Epithelial cell of proximal tubule (primary cell): Measurements from ENCODE around the gene CCDC85C. TPM values are rescaled to one million over a fixed set of nuclear protein-coding genes. Genes with fewer than 3 reads are reported as not detected.

Source experiments
- DNase-seq: peaks from one replicate; pipeline ENCODE4 v3.0.0-alpha.2; 2011; ENCODE audit warnings: low read depth
- H3K4me3 ChIP-seq: 2 replicates; pipeline ENCODE4 v1.5.1; 2011; ENCODE audit warnings: low read depth, mild to moderate bottlenecking, low read length
- total RNA-seq: library from RNA; depleted of rRNA; stranded (reverse); fragments of >200 nt; gene quantifications from 2 replicates; pipeline ENCODE4 v1.2.3, GENCODE V29; 2015
- TF ChIP-seq, protein P1 (sequence below): conservative IDR thresholded peaks from 2 replicates; pipeline ENCODE4 v1.5.1; 2012; ENCODE audit warnings: low read depth, mild to moderate bottlenecking, low read length

The CCDC85C gene
- total RNA-seq, 1 donor from 2014 or later, result 29.6 TPM

DNA sequence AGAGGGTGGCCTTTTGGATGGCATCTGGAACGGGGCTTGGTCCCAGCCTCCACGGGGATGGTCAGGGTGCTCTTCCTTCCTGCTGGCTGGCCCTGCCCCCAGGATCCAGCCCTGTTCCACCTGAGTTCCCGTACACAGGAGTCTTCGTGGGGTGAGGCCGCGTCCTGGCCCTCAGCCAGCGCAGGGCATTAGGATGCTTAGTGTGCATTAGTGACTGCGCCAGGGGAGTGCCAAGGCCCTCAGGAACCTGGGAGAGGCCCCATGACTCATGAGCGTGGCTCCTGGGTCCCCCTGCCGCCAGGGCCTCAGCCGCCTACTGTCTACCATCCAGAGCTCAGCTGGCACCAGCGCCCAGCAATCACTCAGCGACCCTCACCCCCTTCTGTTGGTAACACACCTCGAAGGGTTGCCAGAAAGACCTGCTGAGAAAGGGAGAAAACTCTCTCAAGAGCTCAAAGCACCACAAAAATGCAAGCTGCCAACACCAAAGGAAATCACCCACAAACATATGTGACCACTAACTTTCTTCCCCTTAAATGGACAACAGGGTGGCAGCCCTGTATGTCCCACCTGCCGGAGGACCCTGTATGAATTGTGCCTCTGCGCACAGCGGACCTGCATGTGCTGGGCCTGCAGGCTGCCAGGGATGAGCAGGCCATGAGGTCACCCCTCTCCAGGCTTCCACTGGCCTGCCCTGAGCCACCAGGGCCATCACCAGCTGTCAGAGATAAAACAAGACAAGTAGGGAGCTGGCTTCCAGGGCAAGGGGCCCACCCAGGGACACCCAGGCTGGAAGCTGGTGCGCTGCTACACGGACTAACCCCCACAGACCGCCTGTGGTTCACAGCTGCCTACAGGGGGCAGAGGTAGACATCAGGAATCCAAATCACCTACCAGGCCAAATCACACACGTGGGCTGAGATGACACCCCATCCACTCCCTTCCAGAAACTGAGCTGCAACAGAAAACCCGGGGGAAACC, 28.7 kb downstream of the CCDC85C start:
- TF ChIP-seq, protein P1, sequence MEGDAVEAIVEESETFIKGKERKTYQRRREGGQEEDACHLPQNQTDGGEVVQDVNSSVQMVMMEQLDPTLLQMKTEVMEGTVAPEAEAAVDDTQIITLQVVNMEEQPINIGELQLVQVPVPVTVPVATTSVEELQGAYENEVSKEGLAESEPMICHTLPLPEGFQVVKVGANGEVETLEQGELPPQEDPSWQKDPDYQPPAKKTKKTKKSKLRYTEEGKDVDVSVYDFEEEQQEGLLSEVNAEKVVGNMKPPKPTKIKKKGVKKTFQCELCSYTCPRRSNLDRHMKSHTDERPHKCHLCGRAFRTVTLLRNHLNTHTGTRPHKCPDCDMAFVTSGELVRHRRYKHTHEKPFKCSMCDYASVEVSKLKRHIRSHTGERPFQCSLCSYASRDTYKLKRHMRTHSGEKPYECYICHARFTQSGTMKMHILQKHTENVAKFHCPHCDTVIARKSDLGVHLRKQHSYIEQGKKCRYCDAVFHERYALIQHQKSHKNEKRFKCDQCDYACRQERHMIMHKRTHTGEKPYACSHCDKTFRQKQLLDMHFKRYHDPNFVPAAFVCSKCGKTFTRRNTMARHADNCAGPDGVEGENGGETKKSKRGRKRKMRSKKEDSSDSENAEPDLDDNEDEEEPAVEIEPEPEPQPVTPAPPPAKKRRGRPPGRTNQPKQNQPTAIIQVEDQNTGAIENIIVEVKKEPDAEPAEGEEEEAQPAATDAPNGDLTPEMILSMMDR, result peak; percentile 43
- H3K4me3 ChIP-seq, result no peak overlapping the region
- peak; percentile 22 for DNase-seq

DNA sequence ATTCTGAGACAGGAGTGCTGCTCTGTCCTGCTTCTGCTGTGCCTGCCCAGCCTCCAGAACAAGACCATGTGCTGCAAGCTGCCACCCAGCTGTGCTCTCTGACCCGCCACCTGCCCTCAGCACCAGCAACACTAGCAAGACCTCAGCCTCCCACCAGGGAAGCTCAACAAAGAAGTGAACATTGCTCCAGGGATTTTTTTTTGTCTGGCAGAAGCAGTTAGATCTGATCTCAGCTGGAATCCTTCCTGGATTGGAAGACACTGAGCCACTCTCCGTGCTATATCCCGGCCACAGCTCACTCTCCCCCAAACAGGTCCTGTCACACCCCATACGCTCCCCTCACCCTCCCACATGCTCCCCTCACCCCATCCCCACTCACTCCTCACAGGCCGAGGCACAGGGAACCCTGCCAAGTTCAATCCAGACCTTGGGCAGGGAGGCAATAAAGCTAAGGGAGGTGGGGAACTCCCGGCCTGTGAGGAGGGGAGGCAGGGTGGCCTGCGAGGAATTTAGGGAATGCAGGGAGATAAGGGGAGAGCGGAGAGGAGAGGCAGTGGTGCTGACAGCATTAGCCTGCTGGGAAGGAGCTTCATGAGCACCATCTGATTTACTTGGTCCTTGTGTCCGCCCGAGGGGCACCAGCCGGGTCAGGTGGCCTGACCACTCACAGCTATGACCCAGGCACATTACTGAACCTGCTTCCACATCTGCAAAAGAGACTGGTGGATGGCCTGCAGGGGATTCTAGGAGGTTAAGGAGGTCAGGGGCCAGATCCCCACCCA, 29.7 kb downstream of the CCDC85C start:
- TF ChIP-seq, protein P1, result no peak
- no peak overlapping the region for H3K4me3 ChIP-seq
- DNase-seq, result peak; percentile 29

DNA sequence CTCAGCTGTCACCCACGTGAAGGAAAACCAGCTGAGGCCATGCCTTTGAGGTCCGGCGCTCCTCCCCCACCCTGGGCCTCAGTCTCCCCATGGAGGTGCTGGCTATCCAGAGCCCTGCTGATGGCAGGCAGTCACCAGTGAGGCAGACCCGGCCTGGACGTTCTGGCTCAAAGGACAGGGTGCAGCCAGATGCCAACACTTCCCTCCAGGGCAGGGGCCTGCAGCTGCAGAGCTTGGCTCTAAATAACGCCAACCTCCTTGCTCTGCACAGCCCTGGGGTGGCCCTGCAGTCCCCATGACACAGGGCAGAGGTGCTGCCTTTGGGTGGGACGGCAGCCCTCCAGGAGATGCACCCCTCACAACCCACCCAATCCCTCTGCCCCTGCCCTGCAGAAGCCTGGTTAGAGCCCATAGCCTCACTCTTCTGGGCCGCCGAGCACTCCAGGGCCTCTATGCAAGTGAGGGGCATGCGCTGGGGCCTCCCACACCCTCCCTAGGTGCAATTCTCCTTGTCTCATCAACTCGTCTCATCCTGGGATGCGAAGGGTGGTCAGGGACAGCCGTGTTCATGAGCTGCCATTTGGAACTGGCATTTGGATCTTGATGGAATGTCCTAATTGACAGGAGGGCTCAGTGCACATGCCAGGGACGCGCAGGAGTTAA, 30.4 kb downstream of the CCDC85C start:
- TF ChIP-seq, protein P1, result no peak
- H3K4me3 ChIP-seq, result no peak overlapping the region
- no peak for DNase-seq

DNA sequence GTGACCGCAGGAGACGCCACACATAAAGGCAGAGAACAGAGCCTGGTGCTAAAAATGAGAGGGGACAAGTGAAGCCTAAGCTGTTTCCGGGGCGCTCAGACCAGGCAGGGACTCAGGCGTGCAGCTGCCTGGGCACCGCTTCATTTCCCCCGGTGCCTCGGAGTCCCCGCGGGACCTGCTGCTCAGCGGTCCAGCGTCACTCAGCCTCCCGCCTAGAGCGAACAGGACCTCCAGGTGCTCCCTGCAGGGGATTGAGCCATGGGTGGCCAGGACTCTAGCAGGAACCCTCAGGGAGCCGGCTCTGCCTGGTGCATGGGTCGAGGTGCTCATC, 31.0 kb downstream of the CCDC85C start:
- DNase-seq, result no peak
- no peak overlapping the region for H3K4me3 ChIP-seq
- TF ChIP-seq, protein P1, result no peak

DNA sequence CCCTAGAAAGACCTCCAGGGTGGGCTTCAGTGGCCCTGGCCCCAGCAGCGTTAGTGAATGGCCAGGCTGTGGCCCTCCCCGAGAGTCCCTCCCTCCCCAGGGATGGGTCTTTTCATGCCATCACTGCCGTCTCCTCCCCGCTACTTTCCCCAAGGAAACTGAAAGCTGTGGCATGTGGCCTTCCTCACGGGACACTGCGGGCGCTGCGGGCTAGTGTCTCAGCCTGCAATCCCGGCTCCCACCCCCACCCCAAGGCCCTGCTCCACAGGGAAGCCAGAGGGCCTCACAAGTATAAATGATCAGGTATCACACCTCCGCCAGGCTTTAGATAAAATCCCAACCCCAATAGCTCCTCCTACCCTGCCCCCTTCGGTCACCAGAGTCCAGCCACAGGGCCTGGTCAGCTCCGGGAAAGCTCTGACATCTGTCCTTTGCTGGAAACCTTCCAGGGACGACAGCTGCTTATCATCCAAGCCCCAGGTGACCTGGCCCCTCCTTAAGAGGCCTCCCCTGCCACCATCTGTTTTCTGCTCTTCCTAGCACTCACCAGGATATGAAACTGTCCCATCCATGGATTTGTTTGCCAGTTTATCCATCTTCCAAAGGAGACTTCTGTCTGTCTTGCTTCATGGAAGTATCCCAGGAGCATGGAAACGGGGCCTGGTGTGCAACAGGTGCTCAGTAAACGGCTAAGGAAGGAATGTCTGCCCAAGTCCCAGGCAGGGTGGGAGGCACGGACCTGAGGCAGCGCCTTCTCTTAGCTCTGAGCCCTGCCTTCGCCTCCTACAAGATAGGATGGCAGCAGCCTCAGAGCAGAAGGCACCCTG, 31.6 kb downstream of the CCDC85C start:
- TF ChIP-seq, protein P1, result no peak
- DNase-seq, result no peak

More for the DNA sequence above, 31.6 kb downstream of the CCDC85C start:
- H3K4me3 ChIP-seq, result no peak overlapping the region
